Ascending aorta (tissue), 2 donors: ENCODE measurements around the gene IL24. TPM values are rescaled to one million over a fixed set of nuclear protein-coding genes. Genes with fewer than 3 reads are reported as not detected.

Experiments used
- DNase-seq, 2 donors: peaks; one replicate each; pipeline ENCODE4 v3.0.0-alpha.2; 2019; ENCODE audit warnings: low spot score in 2 of 2
- H3K27ac ChIP-seq, 2 donors: fragments of 200-600 bp; sonication (generic); one replicate each; pipeline ENCODE4 v1.5.1; 2016 to 2017; ENCODE audit warnings: mild to moderate bottlenecking in 1 of 2
- H3K27me3 ChIP-seq: fragments of 200-600 bp; sonication (generic); one replicate; pipeline ENCODE4 v1.5.1; 2017
- H3K36me3 ChIP-seq, 2 donors: fragments of 200-600 bp; sonication (generic); one replicate each; pipeline ENCODE4 v1.5.1; 2016
- H3K4me1 ChIP-seq, 2 donors: fragments of 200-600 bp; sonication (generic); one replicate each; pipeline ENCODE4 v1.5.1; 2016 to 2017; ENCODE audit warnings: mild to moderate bottlenecking in 1 of 2
- H3K4me3 ChIP-seq, 2 donors: fragments of 200-600 bp; sonication (generic); one replicate each; pipeline ENCODE4 v1.5.1; 2016 to 2017; ENCODE audit warnings: mild to moderate bottlenecking in 1 of 2
- H3K9me3 ChIP-seq, 2 donors: fragments of 200-600 bp; sonication (generic); one replicate each; pipeline ENCODE4 v1.5.1; 2016
- intact Hi-C: fragments of 100-400 bp; cut with DNase I; formaldehyde crosslinking; loops from one replicate; pipeline ENCODE4 v1.15.1; 2023
- total RNA-seq: library from RNA; depleted of rRNA; stranded (reverse); fragments of >200 nt; gene quantifications from one replicate; pipeline ENCODE4 v1.1.0, GENCODE V29; 2016
- TF ChIP-seq, protein P1 (sequence below), 3 experiments: fragments of 200-600 bp in 2 of 3; fragments of 450-650 bp in 1 of 3; sonication (generic) in 2 of 3; IDR thresholded peaks; one replicate each; pipeline ENCODE4 v1.5.1; 2016 to 2019; ENCODE audit warnings: antibody characterized with exemption in 3 of 3, mild to moderate bottlenecking in 1 of 3, moderate library complexity in 1 of 3

The IL24 gene
- total RNA-seq, 1 donor from 2014 or later, result not detected

DNA sequence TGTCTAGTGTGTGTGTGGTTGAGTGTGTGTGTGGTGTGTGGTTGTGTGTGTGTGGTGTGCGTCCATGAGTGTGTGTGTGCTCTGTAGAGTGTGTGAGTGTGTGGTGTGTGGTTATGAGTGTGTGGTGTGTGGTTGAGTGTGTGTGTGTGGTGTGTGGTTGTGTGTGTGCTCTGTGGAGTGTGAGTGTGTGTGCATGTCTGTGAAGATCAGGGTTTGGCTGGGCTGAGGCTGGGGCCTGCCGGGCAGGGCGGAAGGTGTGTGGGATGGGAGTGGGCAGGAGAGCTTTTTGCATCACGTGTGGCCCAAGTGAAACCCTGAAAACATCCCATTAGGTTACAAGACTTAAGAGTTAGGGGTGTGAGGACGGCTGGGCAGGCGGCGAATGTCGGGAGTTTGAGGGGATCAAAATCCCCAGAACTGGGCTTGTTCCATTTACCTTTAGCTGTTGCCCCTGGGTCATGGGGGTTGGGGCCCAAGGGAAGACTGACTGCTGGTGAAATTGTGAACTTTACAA lies 27.4 kb downstream of the IL24 start:
- Histone ChIP-seq H3K27ac (no peak overlapping the region), H3K9me3 (no peaks in the 10 kb centered on the region), H3K27me3 (no peaks in the 10 kb centered on the region), H3K4me3 (no peak overlapping the region), H3K36me3 (no peaks in the 10 kb centered on the region), H3K4me1 (no peaks in the 10 kb centered on the region)
- intact Hi-C loops, result no loop called here
- DNase-seq, result no peak
- TF ChIP-seq, protein P1, sequence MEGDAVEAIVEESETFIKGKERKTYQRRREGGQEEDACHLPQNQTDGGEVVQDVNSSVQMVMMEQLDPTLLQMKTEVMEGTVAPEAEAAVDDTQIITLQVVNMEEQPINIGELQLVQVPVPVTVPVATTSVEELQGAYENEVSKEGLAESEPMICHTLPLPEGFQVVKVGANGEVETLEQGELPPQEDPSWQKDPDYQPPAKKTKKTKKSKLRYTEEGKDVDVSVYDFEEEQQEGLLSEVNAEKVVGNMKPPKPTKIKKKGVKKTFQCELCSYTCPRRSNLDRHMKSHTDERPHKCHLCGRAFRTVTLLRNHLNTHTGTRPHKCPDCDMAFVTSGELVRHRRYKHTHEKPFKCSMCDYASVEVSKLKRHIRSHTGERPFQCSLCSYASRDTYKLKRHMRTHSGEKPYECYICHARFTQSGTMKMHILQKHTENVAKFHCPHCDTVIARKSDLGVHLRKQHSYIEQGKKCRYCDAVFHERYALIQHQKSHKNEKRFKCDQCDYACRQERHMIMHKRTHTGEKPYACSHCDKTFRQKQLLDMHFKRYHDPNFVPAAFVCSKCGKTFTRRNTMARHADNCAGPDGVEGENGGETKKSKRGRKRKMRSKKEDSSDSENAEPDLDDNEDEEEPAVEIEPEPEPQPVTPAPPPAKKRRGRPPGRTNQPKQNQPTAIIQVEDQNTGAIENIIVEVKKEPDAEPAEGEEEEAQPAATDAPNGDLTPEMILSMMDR (IDR thresholded peaks at IDR 0.05), result no peak

DNA sequence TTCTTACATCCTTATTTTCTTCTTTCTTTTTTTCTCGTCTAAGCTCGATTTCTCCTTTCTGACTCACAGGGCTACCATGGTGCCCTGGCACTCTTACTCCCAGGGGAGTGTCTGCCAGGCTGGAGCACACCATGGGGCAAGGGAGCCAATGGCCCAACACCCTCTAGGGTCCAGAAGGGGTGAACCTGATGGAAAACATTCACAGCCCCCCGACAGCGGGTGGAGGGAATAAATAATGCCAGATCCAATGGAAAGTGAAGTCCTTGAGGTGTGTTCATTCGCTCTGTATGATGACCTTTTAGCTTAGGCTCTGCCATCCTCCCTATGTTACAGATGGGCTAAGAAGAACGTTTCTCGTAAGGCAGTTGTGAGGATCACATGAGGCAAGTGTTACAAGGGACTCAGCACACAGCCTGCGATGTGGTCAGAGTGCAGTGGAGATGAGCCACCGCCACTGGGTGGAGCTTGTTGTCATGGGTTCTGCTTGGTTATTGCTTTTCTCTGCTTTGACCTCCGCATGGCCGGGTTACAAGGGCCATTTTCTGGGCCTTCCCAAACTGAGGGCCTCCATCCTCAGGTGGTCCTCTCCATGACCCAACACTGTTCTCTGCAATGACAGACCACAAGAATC lies 28.0 kb downstream of the IL24 start:
- TF ChIP-seq, protein P1 (IDR thresholded peaks at IDR 0.05), result no peak
- intact Hi-C loops, result no loop called here
- peak in 1 of 2 donors; percentile 49 for DNase-seq
- Histone ChIP-seq H3K9me3 (no peaks in the 10 kb centered on the region), H3K27ac (no peak overlapping the region), H3K36me3 (no peaks in the 10 kb centered on the region), H3K4me1 (no peaks in the 10 kb centered on the region), H3K4me3 (no peak overlapping the region), H3K27me3 (no peaks in the 10 kb centered on the region)

DNA sequence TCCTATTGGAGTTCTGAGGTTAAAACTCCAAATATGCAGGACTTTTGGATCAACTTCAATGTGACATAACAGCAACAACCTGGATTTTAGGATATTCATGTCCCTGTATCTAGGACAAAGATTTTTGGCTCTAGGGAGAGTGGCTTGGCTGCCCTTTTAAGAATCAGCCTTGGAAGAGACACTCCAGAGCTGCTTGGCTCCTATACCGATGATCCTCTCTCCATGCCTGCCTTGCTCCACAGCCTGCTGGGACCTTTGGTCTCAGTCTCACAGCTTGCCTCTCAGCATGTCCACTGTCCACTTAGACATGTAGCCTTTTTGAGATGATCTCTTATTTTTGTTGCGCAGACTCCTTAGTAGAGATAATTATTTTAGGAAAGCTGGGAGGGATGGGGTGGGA lies 29.0 kb downstream of the IL24 start:
- intact Hi-C loops, result no loop called here
- DNase-seq, result no peak
- H3K36me3 ChIP-seq, result no peaks in the 10 kb centered on the region
- H3K4me3 ChIP-seq, result no peak overlapping the region
- H3K9me3 ChIP-seq, result no peaks in the 10 kb centered on the region
- H3K27ac ChIP-seq, result no peak overlapping the region
- no peaks in the 10 kb centered on the region for H3K27me3 ChIP-seq
- H3K4me1 ChIP-seq, result no peaks in the 10 kb centered on the region
- TF ChIP-seq, protein P1 (IDR thresholded peaks at IDR 0.05), result no peak

DNA sequence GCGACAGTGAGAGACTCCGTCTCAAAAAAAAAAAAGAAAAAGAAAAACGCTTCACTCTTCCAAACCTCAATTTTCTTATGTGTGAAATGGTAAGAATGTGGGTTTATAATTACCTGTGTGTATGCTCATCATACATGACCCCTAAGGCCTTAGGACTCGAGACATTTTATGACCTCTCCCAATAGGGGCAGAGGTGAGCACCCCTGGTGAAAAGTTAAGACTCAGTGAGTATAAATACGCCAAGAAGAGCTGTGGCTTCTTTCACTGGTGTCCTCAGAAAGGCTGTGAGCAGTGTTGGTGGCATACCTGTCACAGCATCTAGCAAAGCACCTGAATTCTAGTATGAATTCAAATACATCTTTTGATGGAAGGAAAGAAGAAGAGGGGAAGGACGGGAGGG lies 32.3 kb downstream of the IL24 start:
- intact Hi-C loops, result no loop called here
- TF ChIP-seq, protein P1 (IDR thresholded peaks at IDR 0.05), result no peak
- Histone ChIP-seq H3K4me1 (no peaks in the 10 kb centered on the region), H3K27me3 (no peaks in the 10 kb centered on the region), H3K27ac (no peak overlapping the region), H3K9me3 (no peaks in the 10 kb centered on the region), H3K36me3 (no peaks in the 10 kb centered on the region), H3K4me3 (no peak overlapping the region)
- DNase-seq, result no peak

DNA sequence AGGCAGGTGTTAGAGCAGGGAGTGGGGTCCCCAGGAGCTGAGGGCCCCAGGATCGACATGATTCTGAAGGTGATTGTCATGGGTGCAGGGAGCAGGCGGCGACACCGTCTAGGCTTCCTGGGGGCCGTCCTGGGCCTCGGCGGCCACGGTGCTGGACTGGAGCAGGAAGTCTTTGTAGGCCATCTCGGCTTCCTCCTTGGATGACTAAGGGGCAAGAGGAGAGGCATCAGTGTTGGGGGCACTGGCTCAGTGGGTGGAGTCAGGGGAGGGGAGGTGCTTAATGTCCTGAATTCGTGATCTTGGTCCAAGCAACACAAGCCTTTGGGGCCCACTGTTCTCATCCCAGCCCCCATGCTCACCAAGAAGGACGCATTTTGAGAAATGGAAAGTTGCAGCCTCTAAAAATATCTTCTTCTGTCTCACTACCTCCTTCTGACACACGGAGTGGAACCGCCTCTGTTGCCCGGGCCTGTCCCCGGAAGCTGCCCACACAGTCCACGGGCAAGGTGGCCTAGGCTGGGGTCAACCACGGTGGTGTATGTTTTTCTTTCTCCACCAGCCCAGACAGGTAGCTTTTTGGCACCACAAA lies 33.1 kb downstream of the IL24 start:
- Histone ChIP-seq H3K4me3 (no peak overlapping the region), H3K27ac (no peak overlapping the region), H3K9me3 (no peaks in the 10 kb centered on the region), H3K36me3 (no peaks in the 10 kb centered on the region), H3K4me1 (no peaks in the 10 kb centered on the region), H3K27me3 (no peaks in the 10 kb centered on the region)
- DNase-seq, result no peak
- intact Hi-C loops, result no loop called here
- TF ChIP-seq, protein P1 (IDR thresholded peaks at IDR 0.05), result no peak
